ENCODE results near the gene PAEP. TPM values are rescaled to one million over a fixed set of nuclear protein-coding genes. Genes with fewer than 3 reads are reported as not detected.
"Not testable (repeated sequence)": the region's sequence is repeated elsewhere in the genome, so short reads cannot be mapped to it uniquely, and the experiment has no call there.

The PAEP gene
- not detected in 2 replicates for total RNA-seq (2014; rRNA removed; shearing (Covaris generic))

DNA sequence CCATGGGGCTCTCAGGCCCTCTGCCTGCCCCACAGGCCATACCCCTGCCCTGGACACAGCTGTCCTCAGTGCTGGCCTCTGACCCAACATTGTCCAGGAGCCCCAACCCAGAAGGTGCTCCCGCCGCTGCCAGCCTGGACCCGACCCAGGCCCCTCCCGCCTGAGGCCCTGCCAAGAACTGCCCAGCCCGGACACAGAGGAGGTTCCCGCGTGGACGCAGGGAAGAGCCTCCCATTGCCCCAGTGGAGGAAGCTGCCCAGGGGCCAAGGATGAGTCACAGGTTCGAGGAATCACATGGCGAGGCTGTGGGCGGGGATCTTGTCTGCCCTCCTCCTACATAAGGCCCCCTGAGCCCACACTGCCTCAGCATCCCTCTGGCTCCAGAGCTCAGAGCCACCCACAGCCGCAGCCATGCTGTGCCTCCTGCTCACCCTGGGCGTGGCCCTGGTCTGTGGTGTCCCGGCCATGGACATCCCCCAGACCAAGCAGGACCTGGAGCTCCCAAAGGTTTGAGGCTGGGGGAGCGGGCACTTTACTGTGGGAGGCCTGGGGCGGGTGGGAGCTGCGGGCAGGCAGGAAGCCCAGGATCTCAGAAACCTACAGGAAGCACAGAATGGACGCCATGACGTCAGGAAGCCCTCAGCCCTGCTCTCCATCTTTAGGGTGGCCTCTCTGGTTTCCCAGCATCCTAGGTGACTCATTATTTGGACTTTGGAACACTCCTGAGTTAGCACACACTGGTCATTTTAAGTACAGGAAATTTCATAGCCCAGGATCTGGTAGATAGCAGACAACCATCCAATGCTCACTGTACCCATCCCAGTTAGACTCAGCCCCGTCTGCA, at the start of gene PAEP:
TSS of gene PAEP (plus strand) at position 366 of the 844 bp plus-strand sequence.
- Histone ChIP-seq H3K27me3 (replicated peaks) (no peaks in the 10 kb centered on the region), H3K36me3 (no peaks in the 10 kb centered on the region), H3K4me3 (no peak within 1 kb of the TSS), H3K9me3 (replicated peaks) (no peaks in the 10 kb centered on the region), H3K27ac (no peak within 1 kb of the TSS), H3K4me1 (replicated peaks) (no peaks in the 10 kb centered on the region)
- no peak for DNase-seq (ENCODE audit: low read depth in 1 of 2, low spot score in 2 of 2)

DNA sequence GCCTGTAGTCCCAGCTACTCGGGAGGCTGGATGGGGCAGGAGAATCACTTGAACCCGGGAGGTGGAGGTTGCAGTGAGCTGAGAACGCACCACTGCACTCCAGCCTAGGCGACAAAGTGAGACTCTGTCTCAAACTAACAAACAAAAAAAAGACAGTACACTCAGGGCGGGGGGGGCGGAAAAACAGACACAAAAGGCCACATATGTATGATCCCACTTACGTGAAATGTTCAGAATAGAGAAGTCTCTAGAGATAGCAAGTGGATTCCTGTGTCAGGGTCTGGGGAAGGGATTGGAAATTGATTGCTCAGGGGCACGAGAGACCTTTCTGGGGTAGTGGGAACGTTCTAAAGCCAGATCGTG, 49.3 kb upstream of the PAEP start:
- Histone ChIP-seq H3K9me3 (replicated peaks) (no peaks in the 10 kb centered on the region), H3K36me3 (no peaks in the 10 kb centered on the region)
- peak in 1 of 2 experiments; percentile 12 for DNase-seq (ENCODE audit: low read depth in 1 of 2, low spot score in 2 of 2)

DNA sequence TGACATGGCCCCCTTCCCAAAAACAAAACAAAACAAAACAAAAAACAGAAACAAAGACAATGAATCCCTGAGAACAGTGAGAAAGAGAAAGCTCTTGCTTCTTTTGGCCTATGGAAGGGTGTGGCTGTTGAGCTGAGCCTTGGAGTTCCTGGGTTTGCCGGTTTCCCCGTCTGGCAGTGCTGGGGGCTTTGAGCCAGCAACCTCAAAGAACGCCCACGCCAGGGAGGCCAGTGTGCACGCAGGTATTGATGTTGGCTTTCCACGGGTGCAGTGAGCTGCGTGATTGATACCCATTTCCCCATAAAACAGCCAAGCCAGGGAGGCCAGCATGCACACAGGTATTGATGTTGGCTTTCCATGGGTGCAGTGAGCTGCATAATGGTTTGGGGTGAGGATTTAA, 48.7 kb upstream of the PAEP start:
- Histone ChIP-seq H3K27ac (no peak overlapping the region), H3K4me1 (replicated peaks) (no peaks in the 10 kb centered on the region), H3K27me3 (replicated peaks) (no peaks in the 10 kb centered on the region), H3K36me3 (no peaks in the 10 kb centered on the region), H3K9me3 (replicated peaks) (no peaks in the 10 kb centered on the region), H3K4me3 (no peak overlapping the region)
- peak in 1 of 2 experiments; percentile 33 for DNase-seq (ENCODE audit: low read depth in 1 of 2, low spot score in 2 of 2)

More for the DNA sequence above, 49.3 kb upstream of the PAEP start:
- Histone ChIP-seq H3K4me1 (replicated peaks) (no peaks in the 10 kb centered on the region), H3K27ac (no peak overlapping the region), H3K4me3 (no peak overlapping the region), H3K27me3 (replicated peaks) (no peaks in the 10 kb centered on the region)

DNA sequence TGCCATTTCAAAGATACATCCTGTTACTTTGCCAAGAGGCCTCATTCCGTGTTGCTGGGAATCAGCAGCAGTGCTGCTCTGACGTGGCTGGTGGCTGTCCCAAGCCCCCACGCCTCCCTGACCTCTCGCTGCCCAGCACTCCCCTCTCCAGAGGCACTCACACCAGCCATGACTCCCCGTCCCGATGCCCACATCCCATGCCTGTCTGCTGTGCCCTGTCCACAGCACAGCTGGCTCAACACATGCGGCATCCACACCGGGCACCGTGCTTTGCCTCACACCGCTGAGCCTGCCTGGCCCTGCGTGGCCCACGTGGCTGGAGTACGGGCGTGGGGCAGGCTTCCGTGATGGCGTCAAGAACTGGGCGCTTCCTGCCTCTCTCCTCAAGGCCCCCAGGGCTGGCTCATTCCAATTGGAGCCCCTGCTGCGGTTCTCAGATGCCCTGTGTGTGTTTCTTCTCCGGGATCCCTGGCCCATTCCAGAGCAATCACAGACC, 48.2 kb upstream of the PAEP start:
- Histone ChIP-seq H3K36me3 (no peaks in the 10 kb centered on the region), H3K9me3 (replicated peaks) (no peaks in the 10 kb centered on the region), H3K4me3 (no peak overlapping the region), H3K4me1 (replicated peaks) (no peaks in the 10 kb centered on the region), H3K27me3 (replicated peaks) (0 out of 2 replicates have a peak, but pooled peaks cover 2% of the 10 kb centered on the region), H3K27ac (no peak overlapping the region)
- peak in 1 of 2 experiments; percentile 29 for DNase-seq (ENCODE audit: low read depth in 1 of 2, low spot score in 2 of 2)

DNA sequence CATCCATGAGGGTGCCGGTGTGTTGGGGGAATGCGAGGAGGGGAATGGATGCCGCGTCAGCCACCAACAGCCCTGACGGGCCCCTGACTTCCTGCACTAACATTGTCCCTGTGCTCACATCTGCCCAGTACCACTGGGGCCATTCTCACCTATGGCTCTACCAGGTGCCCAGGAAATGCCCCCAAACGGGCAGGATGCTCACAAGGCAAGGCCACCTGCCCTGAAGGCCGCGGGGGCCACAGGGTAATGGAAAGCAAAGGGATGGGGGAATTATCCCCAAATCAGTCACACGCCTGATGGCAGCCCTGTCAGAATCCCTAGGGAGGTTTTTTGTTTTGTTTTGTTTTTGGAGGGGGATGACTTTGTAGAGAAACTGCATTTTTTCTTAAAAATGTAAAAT, 47.6 kb upstream of the PAEP start:
- H3K36me3 ChIP-seq: not testable (repeated sequence)
- DNase-seq (ENCODE audit: low read depth in 1 of 2, low spot score in 2 of 2): peak in 1 of 2 experiments; percentile 8

GRCh38 chr9:135514342-135515082, 47.0 kb upstream of the PAEP start:
- no peaks in the 10 kb centered on the region for H3K36me3 ChIP-seq
- no peaks in the 10 kb centered on the region for H3K9me3 ChIP-seq (replicated peaks)
- H3K27ac ChIP-seq: no peak overlapping the region
- no peaks in the 10 kb centered on the region for H3K4me1 ChIP-seq (replicated peaks)
- H3K4me3 ChIP-seq: no peak overlapping the region
- H3K27me3 ChIP-seq (replicated peaks): 0 out of 2 replicates have a peak, but pooled peaks cover 2% of the 10 kb centered on the region
- peak in 1 of 2 experiments; percentile 19 for DNase-seq (ENCODE audit: low read depth in 1 of 2, low spot score in 2 of 2)

More for the DNA sequence above, 47.6 kb upstream of the PAEP start:
- not testable (repeated sequence) for H3K4me3 ChIP-seq; H3K27me3 ChIP-seq (replicated peaks); H3K27ac ChIP-seq; H3K9me3 ChIP-seq (replicated peaks); H3K4me1 ChIP-seq (replicated peaks)

- peak in 1 of 2 experiments; percentile 28 for DNase-seq (ENCODE audit: low read depth in 1 of 2, low spot score in 2 of 2)
- H3K4me3 ChIP-seq: no peak overlapping the region
- H3K4me1 ChIP-seq (replicated peaks): no peaks in the 10 kb centered on the region
- no peaks in the 10 kb centered on the region for H3K9me3 ChIP-seq (replicated peaks)
- no peaks in the 10 kb centered on the region for H3K36me3 ChIP-seq
- H3K27me3 ChIP-seq (replicated peaks): 0 out of 2 replicates have a peak, but pooled peaks cover 2% of the 10 kb centered on the region
- H3K27ac ChIP-seq: no peak overlapping the region
Observed at GRCh38 chr9:135515083-135515951, 46.2 kb upstream of the PAEP start.

- DNase-seq (ENCODE audit: low read depth in 1 of 2, low spot score in 2 of 2): peak in 1 of 2 experiments; percentile 13
- Histone ChIP-seq H3K27me3 (replicated peaks) (0 out of 2 replicates have a peak, but pooled peaks cover 2% of the 10 kb centered on the region), H3K4me1 (replicated peaks) (no peaks in the 10 kb centered on the region), H3K4me3 (no peak overlapping the region), H3K27ac (no peak overlapping the region), H3K36me3 (no peaks in the 10 kb centered on the region), H3K9me3 (replicated peaks) (no peaks in the 10 kb centered on the region)
Observed at GRCh38 chr9:135516132-135516860, 45.3 kb upstream of the PAEP start.

- 0 out of 2 replicates have a peak, but pooled peaks cover 2% of the 10 kb centered on the region for H3K27me3 ChIP-seq (replicated peaks)
- no peaks in the 10 kb centered on the region for H3K4me1 ChIP-seq (replicated peaks)
- H3K36me3 ChIP-seq: no peaks in the 10 kb centered on the region
- no peak overlapping the region for H3K27ac ChIP-seq
- DNase-seq (ENCODE audit: low read depth in 1 of 2, low spot score in 2 of 2): peak in 1 of 2 experiments; percentile 22
- no peaks in the 10 kb centered on the region for H3K9me3 ChIP-seq (replicated peaks)
- H3K4me3 ChIP-seq: no peak overlapping the region
Observed at GRCh38 chr9:135517407-135517822, 44.1 kb upstream of the PAEP start.

GRCh38 chr9:135519179-135519971, 42.2 kb upstream of the PAEP start:
- no peak overlapping the region for H3K27ac ChIP-seq
- 0 out of 2 replicates have a peak, but pooled peaks cover 2% of the 10 kb centered on the region for H3K27me3 ChIP-seq (replicated peaks)
- H3K4me1 ChIP-seq (replicated peaks): no peaks in the 10 kb centered on the region
- DNase-seq (ENCODE audit: low read depth in 1 of 2, low spot score in 2 of 2): peak in 1 of 2 experiments; percentile 2
- no peaks in the 10 kb centered on the region for H3K9me3 ChIP-seq (replicated peaks)
- no peaks in the 10 kb centered on the region for H3K36me3 ChIP-seq
- no peak overlapping the region for H3K4me3 ChIP-seq

DNA sequence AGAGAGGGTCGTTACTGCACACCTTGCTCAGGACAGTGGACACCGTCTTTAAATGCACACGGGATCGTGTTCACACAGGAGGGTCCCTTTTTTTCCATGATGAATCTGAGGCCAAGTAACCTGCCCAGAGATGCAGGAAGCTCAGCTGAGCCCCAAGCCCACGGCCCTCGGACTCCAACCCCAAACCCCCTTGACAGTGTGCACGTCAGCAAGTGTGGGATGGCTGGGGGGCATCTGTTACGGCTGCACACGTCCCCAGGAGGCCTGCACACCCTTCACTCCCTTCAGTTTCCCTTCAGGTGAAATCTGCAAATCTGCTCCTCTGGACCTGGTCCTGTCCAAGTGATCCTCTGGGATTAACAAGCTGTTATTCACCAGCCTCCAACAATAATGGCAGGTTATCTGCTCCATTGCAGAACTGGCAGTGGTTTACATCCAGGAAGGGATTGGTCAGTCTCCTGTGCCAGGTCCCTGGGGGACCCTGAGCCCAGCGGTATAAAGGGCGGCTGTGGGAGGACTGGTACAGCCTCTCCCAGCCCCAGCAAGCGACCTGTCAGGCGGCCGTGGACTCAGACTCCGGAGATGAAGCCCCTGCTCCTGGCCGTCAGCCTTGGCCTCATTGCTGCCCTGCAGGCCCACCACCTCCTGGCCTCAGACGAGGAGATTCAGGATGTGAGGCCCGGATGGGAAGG, 40.5 kb upstream of the PAEP start, which contains the start of gene LCN1:
TSS of gene LCN1 (plus strand) at position 525 of the 692 bp plus-strand sequence. CDS start at position 583, 58 bp downstream.
- H3K36me3 ChIP-seq: no peaks in the 10 kb centered on the region
- 0 out of 2 replicates have a peak, but pooled peaks cover 2% of the 10 kb centered on the region for H3K27me3 ChIP-seq (replicated peaks)
- H3K4me3 ChIP-seq: no peak within 1 kb of the TSS
- H3K9me3 ChIP-seq (replicated peaks): no peaks in the 10 kb centered on the region
- H3K4me1 ChIP-seq (replicated peaks): no peaks in the 10 kb centered on the region
- no peak within 1 kb of the TSS for H3K27ac ChIP-seq
- DNase-seq (ENCODE audit: low read depth in 1 of 2, low spot score in 2 of 2): peak in 1 of 2 experiments; percentile 21

Data from SJSA1 (cell line).